Endothelial cell of umbilical vein (primary cell): ENCODE results near the gene CACNB1. TPM values are rescaled to one million over a fixed set of nuclear protein-coding genes. Genes with fewer than 3 reads are reported as not detected.

Experiments
- BruUV-seq: library from RNA; stranded (reverse); fragments of 400-500 nt; replicated peaks from 2 replicates; lab custom pipeline; 2021; lab: Mats Ljungman, UMichigan
- CTCF ChIA-PET: fragments of 300-600, 350-600 bp; sonication (Branson Sonifier 250); formaldehyde crosslinking; loops from one replicate; lab custom pipeline; 2021; ENCODE audit warnings: antibody characterized with exemption, inconsistent platforms; lab: Charles Lee
- POLR2A ChIA-PET: fragments of 300-600, 350-600 bp; sonication (Branson Sonifier 250); formaldehyde crosslinking; loops from one replicate; lab custom pipeline; 2021; ENCODE audit warnings: antibody characterized with exemption, inconsistent platforms; lab: Charles Lee
- DNase-seq: peaks from one replicate; pipeline ENCODE4 v3.0.0-alpha.2; 2011; ENCODE audit warnings: low read depth, low spot score
- FAIRE-seq: peaks from 2 replicates; lab custom pipeline; 2011; peaks lifted over from hg19 to GRCh38; lab: Jason Lieb, UNC
- H2AFZ ChIP-seq: 2 replicates; pipeline ENCODE4 v1.6.0; 2012; ENCODE audit warnings: low read depth, low read length, control low read depth, inconsistent platforms
- H3K27ac ChIP-seq: 2 replicates; pipeline ENCODE4 v1.5.1; 2011; ENCODE audit warnings: low read depth, mild to moderate bottlenecking, control low read depth, low read length, moderate library complexity; ENCODE audit not compliant: insufficient read depth
- H3K27me3 ChIP-seq, 2 experiments: 2 replicates each; pipeline versions ENCODE4 v1.6.0 to v1.6.1; 2011; ENCODE audit warnings: low read length in 2 of 2, mixed read lengths in 1 of 2; ENCODE audit not compliant: control insufficient read depth in 2 of 2, insufficient read depth in 2 of 2
- H3K36me3 ChIP-seq, 2 experiments: 2 replicates in 1 of 2; 3 replicates in 1 of 2; pipeline ENCODE4 v1.5.1; 2011; ENCODE audit warnings: low read length in 2 of 2, mild to moderate bottlenecking in 1 of 2, moderate library complexity in 1 of 2; ENCODE audit not compliant: control insufficient read depth in 2 of 2, insufficient read depth in 2 of 2; ENCODE audit errors: extremely low read depth in 1 of 2
- H3K4me1 ChIP-seq: 3 replicates; pipeline ENCODE4 v1.5.1; 2011; ENCODE audit warnings: mild to moderate bottlenecking, low read length; ENCODE audit not compliant: control insufficient read depth, insufficient read depth; ENCODE audit errors: extremely low read depth
- H3K4me2 ChIP-seq: 2 replicates; pipeline ENCODE4 v1.6.1; 2011; ENCODE audit warnings: low read length, control low read depth, mixed read lengths; ENCODE audit not compliant: insufficient read depth
- H3K4me3 ChIP-seq, 3 experiments: fragments of 200-600 bp in 1 of 3; sonication (generic), shearing (Covaris generic) in 1 of 3; replicated peaks in 1 of 3; 2 replicates each; pipeline ENCODE4 v1.5.1; 2011 to 2016; ENCODE audit warnings: control low read depth in 3 of 3, low read length in 3 of 3, mild to moderate bottlenecking in 2 of 3, inconsistent platforms in 1 of 3, low read depth in 1 of 3, moderate library complexity in 1 of 3; ENCODE audit not compliant: insufficient read depth in 1 of 3
- H3K79me2 ChIP-seq: 2 replicates; pipeline ENCODE4 v1.6.0; 2012; ENCODE audit warnings: low read length, inconsistent platforms; ENCODE audit not compliant: control insufficient read depth, insufficient read depth
- H3K9ac ChIP-seq: replicated peaks from 2 replicates; pipeline ENCODE3; 2011; ENCODE audit warnings: low read length, control low read depth; ENCODE audit not compliant: insufficient read depth; ENCODE audit errors: extremely low read depth
- H3K9me1 ChIP-seq: replicated peaks from 3 replicates; pipeline ENCODE4 v1.6.0; 2011; ENCODE audit warnings: mild to moderate bottlenecking, low read length; ENCODE audit not compliant: control insufficient read depth, insufficient read depth; ENCODE audit errors: extremely low read depth
- H3K9me3 ChIP-seq: replicated peaks from 2 replicates; pipeline ENCODE4 v1.5.1; 2012; ENCODE audit warnings: low read length, inconsistent platforms; ENCODE audit not compliant: control insufficient read depth, insufficient read depth
- H4K20me1 ChIP-seq: replicated peaks from 2 replicates; pipeline ENCODE3; 2011; ENCODE audit warnings: mild to moderate bottlenecking, low read length; ENCODE audit not compliant: control insufficient read depth, insufficient read depth; ENCODE audit errors: extremely low read depth
- EZH2 ChIP-seq: IDR thresholded peaks from 2 replicates; pipeline ENCODE4 v1.6.1; 2012; ENCODE audit warnings: borderline replicate concordance, low read depth, mild to moderate bottlenecking, moderate library complexity, low read length, inconsistent platforms; ENCODE audit not compliant: severe bottlenecking
- FOS ChIP-seq: IDR thresholded peaks from 2 replicates; pipeline ENCODE4 v1.6.1; 2011; ENCODE audit warnings: mild to moderate bottlenecking, low read length, moderate library complexity, borderline replicate concordance; ENCODE audit not compliant: insufficient read depth
- GATA2 ChIP-seq: IDR thresholded peaks from 2 replicates; pipeline ENCODE4 v1.7.0; 2011; ENCODE audit warnings: low read depth, mild to moderate bottlenecking, moderate library complexity, mixed read lengths, low read length; ENCODE audit not compliant: insufficient read length, insufficient read depth
- JUN ChIP-seq: IDR thresholded peaks from 2 replicates; pipeline ENCODE4 v1.6.1; 2011; ENCODE audit warnings: borderline replicate concordance, low read depth; ENCODE audit not compliant: insufficient read length, insufficient read depth
- MYC ChIP-seq: IDR thresholded peaks from one replicate; pipeline ENCODE4 v1.6.1; 2011; ENCODE audit warnings: mild to moderate bottlenecking, low read depth, low read length
- POLR2A ChIP-seq: IDR thresholded peaks from 2 replicates; pipeline ENCODE4 v1.6.1; 2012; ENCODE audit warnings: low read depth, mild to moderate bottlenecking, control low read depth, low read length
- POLR2AphosphoS5 ChIP-seq: IDR thresholded peaks from 2 replicates; pipeline ENCODE4 v1.6.1; 2012; ENCODE audit warnings: low read depth, mild to moderate bottlenecking, control low read depth, low read length, moderate library complexity; ENCODE audit not compliant: insufficient read depth
- dilution Hi-C: fragments of 300-500 bp; cut with MboI; formaldehyde crosslinking; loops from one replicate; pipeline ENCODE4 v1.15.0; 2019; ENCODE audit warnings: low sequenced_read_pairs; ENCODE audit not compliant: extremely low pct_ligation_motif_present
- intact Hi-C: fragments of 100-400 bp; cut with micrococcal nuclease; formaldehyde crosslinking; loops from one replicate; pipeline ENCODE4 v1.10.0; 2022
- polyA plus RNA-seq, 4 experiments: library from polyadenylated mRNA; depleted of rRNA in 3 of 4; stranded (reverse) in 3 of 4; unstranded in 1 of 4; fragments of >200 nt; gene quantifications; 2 replicates each; pipeline versions ENCODE4 v1.2.1 to v1.2.3, GENCODE V29; 2011 to 2012; ENCODE audit warnings: missing spikeins in 1 of 4
- total RNA-seq: library from RNA; stranded (reverse); gene quantifications from 2 replicates; pipeline ENCODE4 v1.2.3, GENCODE V29; 2021
- TF ChIP-seq, protein P1 (sequence below): IDR thresholded peaks from 2 replicates; pipeline ENCODE4 v1.6.1; 2011; ENCODE audit not compliant: insufficient read depth, insufficient read length
- TF ChIP-seq, protein P2 (sequence below), 2 donors: IDR thresholded peaks; 1 replicate in 1 of 2; 2 replicates in 1 of 2; pipeline ENCODE4 v1.5.1; 2011; ENCODE audit warnings: low read length in 2 of 2, mild to moderate bottlenecking in 2 of 2, moderate library complexity in 2 of 2, control low read depth in 1 of 2, inconsistent platforms in 1 of 2, low read depth in 1 of 2; ENCODE audit not compliant: insufficient read depth in 1 of 2; ENCODE audit errors: extremely low read depth in 1 of 2

CACNB1 gene
- total and polyA plus RNA-seq, 2 donors (not counting 3 experiments of a cell fraction or from before 2014, with no cell fraction given) = 4.7 to 12.3 TPM

DNA sequence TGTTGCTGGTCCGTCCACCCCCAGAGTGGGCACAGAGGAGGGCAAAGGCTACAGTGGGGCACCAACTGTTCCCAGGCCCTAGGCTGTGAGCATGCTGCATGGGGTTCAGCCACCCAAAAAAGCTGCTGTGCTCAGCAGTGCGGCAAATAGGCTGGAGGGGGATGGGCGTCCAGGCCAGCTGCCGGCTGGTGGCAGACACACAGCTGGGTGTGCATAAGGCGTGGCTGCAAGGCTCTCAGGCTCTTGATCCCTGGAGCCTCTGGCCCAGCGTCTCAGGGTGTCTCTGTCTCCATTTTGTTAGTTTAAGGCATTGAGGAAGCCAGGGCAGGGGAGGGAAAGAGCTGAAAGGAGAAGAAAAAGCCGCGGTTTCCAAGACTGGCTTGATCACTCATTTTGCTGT is 11.4 kb upstream of the CACNB1 start:
- H3K9ac ChIP-seq = no peak overlapping the region
- H2AFZ ChIP-seq = no peak overlapping the region
- H3K27me3 ChIP-seq = peaks cover 0 to 2% of the 10 kb centered on the region in 2 experiments
- no TSS peak for BruUV-seq
- H3K4me2 ChIP-seq = no peak overlapping the region
- intact Hi-C loops = no loop called here
- DNase-seq (no peak), FAIRE-seq (no peak)
- H3K79me2 ChIP-seq = no peaks in the 10 kb centered on the region
- TF ChIP-seq MYC (no peak), POLR2AphosphoS5 (no peak), GATA2 (no peak)
- TF ChIP-seq, protein P1, sequence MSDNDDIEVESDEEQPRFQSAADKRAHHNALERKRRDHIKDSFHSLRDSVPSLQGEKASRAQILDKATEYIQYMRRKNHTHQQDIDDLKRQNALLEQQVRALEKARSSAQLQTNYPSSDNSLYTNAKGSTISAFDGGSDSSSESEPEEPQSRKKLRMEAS = no peak
- dilution Hi-C loops = no loop called here
- no peak overlapping the region for H3K27ac ChIP-seq
- no peaks in the 10 kb centered on the region for H3K9me1 ChIP-seq
- H4K20me1 ChIP-seq = no peaks in the 10 kb centered on the region
- POLR2A ChIA-PET = interaction anchor here (1.1 kb wide), 1 partner anchor 9 kb away, joined by 7 read pairs; the partner anchor contains the start of gene RPL19
- peaks cover 5% of the 10 kb centered on the region for H3K4me1 ChIP-seq
- no peak overlapping the region for H3K4me3 ChIP-seq
- H3K36me3 ChIP-seq = peaks cover 4 to 13% of the 10 kb centered on the region in 2 experiments
- H3K9me3 ChIP-seq = no peaks in the 10 kb centered on the region
- CTCF ChIA-PET = interaction anchor here (1.1 to 9.6 kb wide), 4 partner anchors 9 to 44 kb away, joined by 3 to 420 read pairs (median 59); no protein-coding TSS in a partner anchor

DNA sequence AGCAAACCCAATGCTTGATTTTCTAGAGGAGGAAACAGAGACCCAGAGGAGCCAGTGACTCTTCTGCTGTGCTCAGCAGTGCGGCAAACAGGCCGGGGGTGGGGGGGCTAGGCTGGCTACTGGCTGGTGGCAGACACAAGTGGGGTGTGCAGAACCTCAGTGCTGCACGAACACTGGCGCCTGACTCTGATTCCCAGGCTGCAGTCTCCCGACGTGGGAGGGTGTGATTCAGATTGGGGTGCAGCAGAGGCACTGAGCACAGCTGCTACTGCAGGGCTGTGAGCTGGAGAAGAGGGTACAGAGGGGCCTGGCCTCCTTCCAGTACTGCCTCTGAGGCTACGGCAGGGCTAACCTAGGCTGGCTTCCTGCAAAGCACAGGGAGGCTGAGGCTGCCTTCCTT is 10.7 kb upstream of the CACNB1 start:
- Histone ChIP-seq H3K36me3 (peaks cover 7 to 19% of the 10 kb centered on the region in 2 experiments), H3K4me3 (no peak overlapping the region), H2AFZ (no peak overlapping the region), H3K4me2 (no peak overlapping the region), H3K9ac (no peak overlapping the region), H3K9me3 (no peaks in the 10 kb centered on the region), H3K27ac (no peak overlapping the region), H3K79me2 (no peaks in the 10 kb centered on the region), H3K4me1 (peaks cover 5% of the 10 kb centered on the region), H3K9me1 (no peaks in the 10 kb centered on the region), H3K27me3 (peaks cover 0 to 2% of the 10 kb centered on the region in 2 experiments), H4K20me1 (no peaks in the 10 kb centered on the region)
- BruUV-seq = no TSS peak
- DNase-seq (no peak), FAIRE-seq (no peak)
- TF ChIP-seq, protein P2, sequence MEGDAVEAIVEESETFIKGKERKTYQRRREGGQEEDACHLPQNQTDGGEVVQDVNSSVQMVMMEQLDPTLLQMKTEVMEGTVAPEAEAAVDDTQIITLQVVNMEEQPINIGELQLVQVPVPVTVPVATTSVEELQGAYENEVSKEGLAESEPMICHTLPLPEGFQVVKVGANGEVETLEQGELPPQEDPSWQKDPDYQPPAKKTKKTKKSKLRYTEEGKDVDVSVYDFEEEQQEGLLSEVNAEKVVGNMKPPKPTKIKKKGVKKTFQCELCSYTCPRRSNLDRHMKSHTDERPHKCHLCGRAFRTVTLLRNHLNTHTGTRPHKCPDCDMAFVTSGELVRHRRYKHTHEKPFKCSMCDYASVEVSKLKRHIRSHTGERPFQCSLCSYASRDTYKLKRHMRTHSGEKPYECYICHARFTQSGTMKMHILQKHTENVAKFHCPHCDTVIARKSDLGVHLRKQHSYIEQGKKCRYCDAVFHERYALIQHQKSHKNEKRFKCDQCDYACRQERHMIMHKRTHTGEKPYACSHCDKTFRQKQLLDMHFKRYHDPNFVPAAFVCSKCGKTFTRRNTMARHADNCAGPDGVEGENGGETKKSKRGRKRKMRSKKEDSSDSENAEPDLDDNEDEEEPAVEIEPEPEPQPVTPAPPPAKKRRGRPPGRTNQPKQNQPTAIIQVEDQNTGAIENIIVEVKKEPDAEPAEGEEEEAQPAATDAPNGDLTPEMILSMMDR (IDR thresholded peaks at IDR 0.05; ENCODE audit: extremely low read depth in 1 of 2, insufficient read depth in 1 of 2, low read depth in 1 of 2, low read length in 2 of 2) = no peak
- TF ChIP-seq POLR2A (no peak), EZH2 (no peak), FOS (no peak), MYC (no peak), GATA2 (no peak), JUN (no peak), POLR2AphosphoS5 (no peak)
- TF ChIP-seq, protein P1 = no peak
- CTCF ChIA-PET = interaction anchor here (1.6 to 9.6 kb wide), 5 partner anchors 9 to 225 kb away, joined by 5 to 420 read pairs (median 11); no protein-coding TSS in a partner anchor
- intact Hi-C loops = no loop called here
- dilution Hi-C loops = no loop called here
- POLR2A ChIA-PET = no interaction called here
